Measurements from ENCODE around the gene EFCAB6.

GRCh38 chr22:43821606-43822425 lies 9.7 kb upstream of the EFCAB6 start:
- no peak for TF ChIP-seq RAD21 (IDR thresholded peaks at IDR 0.05; ENCODE audit: low read length)
- TF ChIP-seq CTCF (conservative IDR thresholded peaks at IDR 0.05; ENCODE audit: low read depth, low read length): no peak
- TF ChIP-seq POLR2A (IDR thresholded peaks at IDR 0.05; ENCODE audit: low read depth, low read length): no peak
- no peak for TF ChIP-seq CEBPB (IDR thresholded peaks at IDR 0.05; ENCODE audit: low read depth, low read length)
- TF ChIP-seq CHD1 (IDR thresholded peaks at IDR 0.05; ENCODE audit: low read depth, low read length): no peak
